CD4-positive, alpha-beta T cell (primary cell): Measurements from ENCODE around the gene WDFY2. TPM values are rescaled to one million over a fixed set of nuclear protein-coding genes. Genes with fewer than 3 reads are reported as not detected.

Source experiments
- ATAC-seq: fragments of 200-7000 bp; cut with Tn5 transposase; one replicate; pipeline ENCODE4 v1.10.0; 2022; ENCODE audit warnings: mild to moderate bottlenecking; ENCODE audit not compliant: poor library complexity
- CTCF ChIA-PET: fragments of 350-600 bp; sonication (Branson Sonifier 250); formaldehyde crosslinking; loops from one replicate; lab custom pipeline; 2021; ENCODE audit warnings: antibody characterized with exemption, inconsistent platforms; lab: Charles Lee
- POLR2A ChIA-PET: fragments of 350-600 bp; sonication (Branson Sonifier 250); formaldehyde crosslinking; loops from one replicate; lab custom pipeline; 2021; ENCODE audit warnings: antibody characterized with exemption, inconsistent platforms; lab: Charles Lee
- DNase-seq, 14 experiments: peaks; one replicate each; pipeline ENCODE4 v3.0.0-alpha.2; 2013 to 2020; ENCODE audit warnings: mixed read lengths in 2 of 14
- H3K27ac ChIP-seq, 2 donors: one replicate each; pipeline versions ENCODE4 v1.5.1 to v1.7.0; 2013; ENCODE audit warnings: low read length in 2 of 2, low read depth in 1 of 2, mild to moderate bottlenecking in 1 of 2
- H3K27me3 ChIP-seq, 2 experiments: 1 replicate in 1 of 2; 2 replicates in 1 of 2; pipeline versions ENCODE4 v1.6.1 to v1.7.0; 2013; ENCODE audit warnings: low read length in 2 of 2, control low read depth in 1 of 2, mild to moderate bottlenecking in 1 of 2, moderate library complexity in 1 of 2; ENCODE audit not compliant: insufficient read depth in 2 of 2, control insufficient read depth in 1 of 2
- H3K36me3 ChIP-seq: one replicate; pipeline ENCODE4 v1.6.1; 2013; ENCODE audit warnings: low read length, control low read depth; ENCODE audit not compliant: insufficient read depth
- H3K4me1 ChIP-seq: one replicate; pipeline ENCODE4 v1.6.1; 2013; ENCODE audit warnings: low read length, control low read depth; ENCODE audit not compliant: insufficient read depth
- H3K4me3 ChIP-seq: one replicate; pipeline ENCODE4 v1.5.1; 2013; ENCODE audit warnings: mild to moderate bottlenecking, low read length, moderate library complexity
- H3K9me3 ChIP-seq, 2 experiments: 1 replicate in 1 of 2; 2 replicates in 1 of 2; pipeline versions ENCODE4 v1.6.1 to v1.7.0; 2013; ENCODE audit warnings: low read length in 2 of 2, mild to moderate bottlenecking in 2 of 2, control low read depth in 1 of 2, moderate library complexity in 1 of 2; ENCODE audit not compliant: control insufficient read depth in 1 of 2, insufficient read depth in 1 of 2
- H3K27ac Mint-ChIP-seq: one replicate; pipeline ENCODE4 v1.8.0; 2020; ENCODE audit warnings: mixed read lengths
- H3K27me3 Mint-ChIP-seq: one replicate; pipeline ENCODE4 v1.8.0; 2021; ENCODE audit warnings: mixed read lengths
- H3K36me3 Mint-ChIP-seq: one replicate; pipeline ENCODE4 v1.8.0; 2021; ENCODE audit warnings: low read depth, mixed read lengths
- H3K4me1 Mint-ChIP-seq: one replicate; pipeline ENCODE4 v1.8.0; 2021; ENCODE audit warnings: low read depth, mixed read lengths
- H3K4me3 Mint-ChIP-seq: one replicate; pipeline ENCODE4 v1.8.0; 2020; ENCODE audit warnings: mild to moderate bottlenecking, mixed read lengths
- H3K9me3 Mint-ChIP-seq: one replicate; pipeline ENCODE4 v1.8.0; 2020; ENCODE audit warnings: mixed read lengths
- CTCF ChIP-seq: fragments of 200-600 bp; IDR thresholded peaks from one replicate; pipeline ENCODE4 v1.8.0; 2022; ENCODE audit warnings: antibody characterized with exemption, mild to moderate bottlenecking
- intact Hi-C, 2 experiments: fragments of 100-400 bp; cut with DNase I in 1 of 2; cut with micrococcal nuclease in 1 of 2; formaldehyde crosslinking; loops; one replicate each; pipeline versions ENCODE4 v1.15.1 to v1.9.0; 2023 to 2025; cut with DNase I, micrococcal nuclease
- total RNA-seq, 174 experiments: library from RNA in 2 of 174; stranded (reverse) in 2 of 174; gene quantifications; one replicate each; pipeline ENCODE4 v1.2.3 and lab custom pipeline; 2021 to 2026

The WDFY2 gene
- total RNA-seq, 2 experiments from 2014 or later = 21.4 to 21.9 TPM

DNA sequence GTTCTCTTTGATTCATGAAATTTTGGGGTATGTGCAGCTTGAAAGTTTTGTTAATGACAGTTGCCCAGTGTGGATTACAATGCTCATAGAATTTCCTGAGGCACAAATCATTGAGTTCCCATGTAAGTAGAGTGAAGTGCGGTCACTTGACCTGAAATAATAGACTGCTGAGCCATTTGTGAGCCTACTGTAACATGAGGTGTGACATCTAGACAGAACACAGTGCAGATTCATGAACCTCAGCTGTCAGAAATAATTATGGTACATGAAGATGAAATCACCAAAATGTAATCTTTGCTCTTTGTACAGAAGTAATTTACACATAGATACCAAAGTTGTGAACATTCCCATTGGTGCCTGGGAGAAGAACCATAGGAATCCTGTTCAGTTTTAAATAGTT lies 135.1 kb downstream of the WDFY2 start:
- H3K9me3 ChIP-seq = no peaks in the 10 kb centered on the region
- H3K36me3 ChIP-seq = no peaks in the 10 kb centered on the region
- no peak overlapping the region for H3K27ac ChIP-seq
- Mint-ChIP-seq H3K9me3 (no peaks in the 10 kb centered on the region), H3K27ac (no peak overlapping the region), H3K36me3 (peaks cover 18% of the 10 kb centered on the region), H3K4me1 (peaks cover 4% of the 10 kb centered on the region), H3K27me3 (no peaks in the 10 kb centered on the region), H3K4me3 (no peak overlapping the region)
- intact Hi-C loops = no loop called here
- no peak for TF ChIP-seq CTCF
- no peak for ATAC-seq
- ChIA-PET CTCF (interaction anchor here (0.5 kb wide), 1 partner anchor 75 kb away, joined by 3 read pairs; no protein-coding TSS in a partner anchor), POLR2A (no interaction called here)
- no peaks in the 10 kb centered on the region for H3K27me3 ChIP-seq
- H3K4me3 ChIP-seq = no peak overlapping the region
- H3K4me1 ChIP-seq = no peaks in the 10 kb centered on the region
- DNase-seq = no peak

DNA sequence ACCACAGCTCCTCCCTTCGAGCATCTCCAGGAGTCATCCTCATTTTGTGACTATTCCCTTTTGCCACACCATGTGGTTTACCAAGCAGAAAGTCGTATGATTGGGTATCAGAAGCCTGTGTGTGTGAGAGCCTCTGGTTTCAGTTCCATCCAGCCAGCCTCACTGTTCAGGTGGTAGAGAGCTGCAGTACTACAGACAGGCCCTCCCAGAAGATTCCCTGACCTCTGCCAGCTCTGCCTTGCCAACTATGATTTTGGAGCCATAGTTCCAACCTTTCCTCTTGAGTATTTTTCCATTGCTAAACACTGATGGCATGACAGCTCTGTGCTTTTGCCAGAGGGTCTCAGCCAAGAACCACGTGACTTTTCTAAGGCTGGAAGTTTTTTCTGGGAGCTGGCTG lies 137.2 kb downstream of the WDFY2 start:
- no peak overlapping the region for H3K4me3 Mint-ChIP-seq
- no peaks in the 10 kb centered on the region for H3K4me1 Mint-ChIP-seq
- TF ChIP-seq CTCF = no peak
- Histone ChIP-seq H3K9me3 (no peaks in the 10 kb centered on the region), H3K36me3 (no peaks in the 10 kb centered on the region), H3K4me1 (no peaks in the 10 kb centered on the region), H3K27me3 (no peaks in the 10 kb centered on the region), H3K27ac (no peak overlapping the region), H3K4me3 (no peak overlapping the region)
- POLR2A ChIA-PET = no interaction called here
- no peaks in the 10 kb centered on the region for H3K27me3 Mint-ChIP-seq
- intact Hi-C loops = no loop called here
- no peak for DNase-seq
- peaks cover 26% of the 10 kb centered on the region for H3K36me3 Mint-ChIP-seq
- no peak for ATAC-seq
- no peak overlapping the region for H3K27ac Mint-ChIP-seq
- CTCF ChIA-PET = no interaction called here
- no peaks in the 10 kb centered on the region for H3K9me3 Mint-ChIP-seq

- peaks cover 26% of the 10 kb centered on the region for H3K36me3 Mint-ChIP-seq
- Histone ChIP-seq H3K9me3 (no peaks in the 10 kb centered on the region), H3K27me3 (no peaks in the 10 kb centered on the region), H3K4me1 (no peaks in the 10 kb centered on the region), H3K36me3 (peaks cover 8% of the 10 kb centered on the region), H3K27ac (no peak overlapping the region), H3K4me3 (no peak overlapping the region)
- no peak overlapping the region for H3K4me3 Mint-ChIP-seq
- no peak overlapping the region for H3K27ac Mint-ChIP-seq
- H3K4me1 Mint-ChIP-seq = no peaks in the 10 kb centered on the region
- TF ChIP-seq CTCF = no peak
- no peaks in the 10 kb centered on the region for H3K9me3 Mint-ChIP-seq
- ATAC-seq = no peak
- ChIA-PET CTCF (no interaction called here), POLR2A (no interaction called here)
- DNase-seq = no peak
- no peaks in the 10 kb centered on the region for H3K27me3 Mint-ChIP-seq
- intact Hi-C loops = no loop called here
These were observed 139.3 kb downstream of the WDFY2 start for GRCh38 chr13:51723529-51723928.
